Testis (tissue), 2 donors: Measurements from ENCODE around the gene PIK3C2B.

Source experiments
- POLR2A ChIP-seq: fragments of 450-650 bp; IDR thresholded peaks from one replicate; pipeline ENCODE4 v1.6.1; 2017; ENCODE audit warnings: antibody characterized with exemption, mild to moderate bottlenecking, moderate library complexity
- TF ChIP-seq, protein P1 (sequence below), 3 experiments: fragments of 450-650 bp in 2 of 3; fragments of 200-600 bp in 1 of 3; sonication (generic) in 1 of 3; IDR thresholded peaks; one replicate each; pipeline ENCODE4 v1.5.1; 2016 to 2019; ENCODE audit warnings: antibody characterized with exemption in 3 of 3, mild to moderate bottlenecking in 2 of 3, moderate library complexity in 1 of 3

DNA sequence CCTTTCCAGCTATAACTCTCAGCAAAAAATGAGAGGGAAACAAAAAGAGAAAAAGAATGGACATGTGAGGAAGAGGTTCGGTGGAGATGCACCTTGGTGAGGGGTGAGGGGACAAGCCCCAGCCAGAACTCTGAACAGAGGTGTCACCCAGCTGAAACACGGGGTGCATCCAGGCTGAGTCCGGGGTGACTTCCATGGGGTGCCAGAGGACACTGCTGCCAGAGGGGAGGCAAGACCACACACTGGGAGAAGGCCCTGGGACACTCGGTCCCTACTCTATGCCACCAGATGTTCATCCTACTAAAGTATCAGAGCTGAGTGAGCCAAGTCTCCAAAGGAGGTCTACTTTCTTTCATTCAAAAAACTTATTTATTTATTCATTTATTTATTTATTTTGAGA, 46.9 kb downstream of the PIK3C2B start:
- TF ChIP-seq, protein P1, sequence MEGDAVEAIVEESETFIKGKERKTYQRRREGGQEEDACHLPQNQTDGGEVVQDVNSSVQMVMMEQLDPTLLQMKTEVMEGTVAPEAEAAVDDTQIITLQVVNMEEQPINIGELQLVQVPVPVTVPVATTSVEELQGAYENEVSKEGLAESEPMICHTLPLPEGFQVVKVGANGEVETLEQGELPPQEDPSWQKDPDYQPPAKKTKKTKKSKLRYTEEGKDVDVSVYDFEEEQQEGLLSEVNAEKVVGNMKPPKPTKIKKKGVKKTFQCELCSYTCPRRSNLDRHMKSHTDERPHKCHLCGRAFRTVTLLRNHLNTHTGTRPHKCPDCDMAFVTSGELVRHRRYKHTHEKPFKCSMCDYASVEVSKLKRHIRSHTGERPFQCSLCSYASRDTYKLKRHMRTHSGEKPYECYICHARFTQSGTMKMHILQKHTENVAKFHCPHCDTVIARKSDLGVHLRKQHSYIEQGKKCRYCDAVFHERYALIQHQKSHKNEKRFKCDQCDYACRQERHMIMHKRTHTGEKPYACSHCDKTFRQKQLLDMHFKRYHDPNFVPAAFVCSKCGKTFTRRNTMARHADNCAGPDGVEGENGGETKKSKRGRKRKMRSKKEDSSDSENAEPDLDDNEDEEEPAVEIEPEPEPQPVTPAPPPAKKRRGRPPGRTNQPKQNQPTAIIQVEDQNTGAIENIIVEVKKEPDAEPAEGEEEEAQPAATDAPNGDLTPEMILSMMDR (IDR thresholded peaks at IDR 0.05), result no peak
- no peak for TF ChIP-seq POLR2A
